GM18951 (cell line): Measurements from ENCODE around the gene MED14.
A peak's percentile ranks its signal among the peaks of the same experiment; 100 is the strongest.

Experiments used
- POLR2A ChIP-seq: IDR thresholded peaks from 4 replicates; pipeline ENCODE4 v1.6.1; 2011; ENCODE audit warnings: mild to moderate bottlenecking; ENCODE audit not compliant: insufficient read length, insufficient read depth; ENCODE audit errors: extremely low read depth
- in situ Hi-C: fragments of 300-500 bp; cut with MboI; formaldehyde crosslinking; loops from one replicate; pipeline ENCODE4 v1.12.0; 2022; ENCODE audit warnings: low sequenced_read_pairs, mixed read lengths, inconsistent platforms; ENCODE audit not compliant: unreplicated experiment

Gene MED14

DNA sequence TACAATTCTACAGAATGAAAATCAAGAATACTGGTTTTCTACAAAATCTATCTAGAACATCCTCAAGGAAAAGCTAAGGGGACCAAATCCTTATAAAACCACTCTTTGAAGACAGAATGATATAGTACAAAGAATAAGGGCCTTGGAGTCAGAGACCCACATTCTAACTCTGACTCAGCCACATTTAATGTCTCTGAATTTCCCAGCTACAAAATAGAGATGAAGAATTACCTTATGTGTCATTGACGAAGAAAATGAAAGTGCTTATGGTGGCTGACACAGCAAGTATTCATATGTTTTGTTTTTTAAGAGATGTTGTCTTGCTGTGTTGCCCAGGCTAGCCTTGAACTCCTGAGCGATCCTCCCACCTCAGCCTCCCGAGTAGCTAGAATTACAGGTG lies 52.1 kb downstream of the MED14 start:
- no peak for TF ChIP-seq POLR2A
- in situ Hi-C loops: no loop called here

DNA sequence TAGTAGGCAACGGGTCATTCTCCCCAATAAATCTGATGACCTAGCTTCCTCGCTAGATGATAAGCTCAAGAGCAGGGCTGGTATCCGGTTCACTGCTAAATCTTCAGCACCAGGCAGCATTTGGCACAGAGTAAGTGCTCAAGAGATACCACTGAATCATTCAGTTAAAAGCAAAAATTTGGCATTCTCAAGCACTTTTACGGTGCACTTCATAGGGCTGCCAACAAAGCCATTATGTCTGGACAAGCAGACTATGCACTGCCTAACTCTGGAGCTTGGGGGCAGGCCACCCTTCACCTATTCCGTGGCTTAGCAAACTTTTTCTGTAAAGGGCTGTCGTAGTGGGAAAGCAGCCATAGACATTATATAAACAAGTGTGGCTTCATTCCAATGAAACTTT lies 64.2 kb downstream of the MED14 start:
- in situ Hi-C loops: loop anchor here (25.0 kb wide), 1 partner anchor 441 kb away; no protein-coding TSS in a partner anchor
- no peak for TF ChIP-seq POLR2A

DNA sequence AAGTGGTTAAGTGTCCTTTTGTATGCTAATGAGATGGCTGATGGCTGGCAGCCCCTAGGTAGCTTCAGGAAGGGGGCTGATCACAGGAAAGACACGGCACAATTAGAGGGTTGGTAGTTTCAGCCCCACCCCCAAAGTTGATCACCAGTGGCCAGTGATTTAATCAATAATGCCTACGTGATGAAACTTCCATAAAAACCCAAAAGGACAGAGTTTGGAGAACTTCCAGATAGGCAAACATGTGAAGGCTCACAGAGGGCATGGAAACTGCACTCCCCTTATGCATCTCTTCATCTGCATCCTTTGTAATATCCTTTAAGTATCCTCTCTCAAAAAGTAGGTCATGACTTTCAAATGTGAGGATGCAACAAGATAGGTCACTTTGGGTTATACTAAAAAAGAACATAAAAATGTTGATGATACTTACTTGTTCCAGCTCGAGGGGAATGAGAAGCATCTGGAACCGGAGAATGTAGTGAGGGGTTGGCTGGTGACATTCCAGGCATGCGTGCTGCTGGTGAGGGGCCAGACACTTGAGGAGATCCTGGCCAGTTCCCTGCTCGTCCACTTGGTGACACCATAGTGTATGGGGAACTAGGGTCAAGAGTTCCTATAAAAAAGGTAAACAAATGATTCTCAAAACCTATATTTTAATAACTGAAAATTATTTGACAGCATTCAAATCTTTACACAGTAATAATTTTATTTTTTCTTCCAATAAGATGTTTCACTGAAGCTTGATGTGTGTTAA lies 71.3 kb downstream of the MED14 start:
- in situ Hi-C loops: loop anchor here (25.0 kb wide), 1 partner anchor 448 kb away; no protein-coding TSS in a partner anchor
- no peak for TF ChIP-seq POLR2A

DNA sequence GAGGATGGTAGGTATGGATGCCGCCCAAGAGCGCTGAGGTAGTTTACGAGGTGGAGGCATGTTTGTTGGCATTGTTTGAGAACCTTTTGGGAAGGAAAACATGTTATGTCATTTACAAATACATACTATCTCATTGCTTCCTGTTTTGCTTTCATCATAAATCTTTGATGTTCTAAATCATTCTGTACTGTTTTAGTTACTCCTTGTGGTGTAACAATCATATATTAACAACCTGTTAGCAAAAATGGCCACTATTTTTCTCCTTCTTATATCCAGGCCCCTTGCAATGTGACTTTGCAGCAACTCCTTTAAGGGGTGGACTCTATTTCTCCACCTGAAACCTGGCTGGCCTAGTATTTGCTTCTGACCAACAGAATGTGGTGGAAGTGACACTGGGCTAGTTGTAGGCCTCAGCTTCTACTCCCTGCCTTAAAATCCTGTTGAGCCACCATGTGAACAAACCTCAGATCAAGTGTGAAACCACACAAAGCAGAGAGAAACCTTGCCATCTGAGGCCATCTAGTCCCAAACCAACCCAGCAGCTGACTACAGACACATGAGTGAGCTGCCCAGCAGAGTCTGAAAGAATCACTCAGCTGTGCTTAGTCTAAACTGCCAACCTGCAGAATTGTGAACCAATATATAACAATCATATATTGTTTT lies 72.1 kb downstream of the MED14 start:
- TF ChIP-seq POLR2A: no peak
- in situ Hi-C loops: loop anchor here (25.0 kb wide), 1 partner anchor 449 kb away; no protein-coding TSS in a partner anchor

DNA sequence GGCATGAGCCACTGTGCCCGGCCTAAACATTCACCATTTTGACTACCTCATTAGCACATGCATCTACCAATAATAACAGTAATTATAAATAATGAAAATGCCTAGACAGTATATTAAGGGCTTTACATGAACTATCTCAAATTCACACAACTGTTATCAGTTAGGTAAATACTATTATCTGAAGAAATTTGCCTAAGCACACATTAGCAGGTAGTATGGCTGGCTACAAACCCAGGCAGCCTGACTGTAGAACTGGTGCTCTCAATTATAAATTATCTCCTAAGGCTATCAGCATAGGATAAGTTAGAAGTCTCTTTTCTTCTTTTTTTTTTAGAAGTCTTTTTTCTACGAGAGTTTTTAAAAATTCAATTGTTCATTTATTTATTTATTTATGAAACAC lies 73.9 kb downstream of the MED14 start:
- TF ChIP-seq POLR2A: no peak
- in situ Hi-C loops: loop anchor here (25.0 kb wide), 1 partner anchor 451 kb away; no protein-coding TSS in a partner anchor

DNA sequence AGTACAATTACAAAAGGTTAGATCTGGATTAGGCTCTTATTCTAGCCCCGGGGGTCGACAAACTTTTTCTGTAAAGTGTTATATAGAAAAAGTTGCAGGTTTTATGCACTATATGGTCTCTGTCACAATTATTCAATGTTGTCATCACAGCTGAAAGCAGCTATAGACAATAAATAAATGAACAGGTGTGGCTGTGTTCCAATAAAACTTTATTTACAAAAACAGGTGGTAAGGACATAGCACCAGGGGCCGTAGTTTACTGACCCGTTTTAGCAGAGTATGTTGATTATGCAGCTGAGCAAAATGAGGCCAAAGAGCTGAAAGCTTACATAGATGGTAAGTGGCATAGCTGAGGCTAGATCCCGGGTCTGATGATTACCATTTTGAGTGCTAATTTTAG lies 75.0 kb downstream of the MED14 start:
- in situ Hi-C loops: loop anchor here (25.0 kb wide), 1 partner anchor 452 kb away; no protein-coding TSS in a partner anchor
- TF ChIP-seq POLR2A: no peak

DNA sequence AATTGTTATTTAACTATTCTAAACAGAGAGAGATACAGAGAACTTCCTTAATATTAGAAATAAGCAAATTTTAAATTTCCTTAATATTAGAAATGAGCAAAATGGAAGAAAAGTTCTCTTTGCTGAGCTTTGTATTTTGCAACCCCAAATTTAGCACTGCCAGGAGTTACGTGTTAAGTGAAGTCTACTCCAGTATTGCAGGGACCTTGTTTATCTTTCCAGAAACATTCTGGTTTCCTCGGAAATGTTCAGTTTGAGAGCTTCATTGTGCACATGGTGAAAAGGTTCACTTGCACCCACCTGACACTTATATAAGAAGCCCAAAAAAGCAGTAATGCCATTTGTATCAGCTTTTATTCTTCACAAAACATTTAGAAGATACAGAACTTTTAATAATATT lies 81.8 kb downstream of the MED14 start:
- in situ Hi-C loops: loop anchor here (10.0 to 25.0 kb wide), 2 partner anchors 141 to 459 kb away; no protein-coding TSS in a partner anchor
- TF ChIP-seq POLR2A: no peak

DNA sequence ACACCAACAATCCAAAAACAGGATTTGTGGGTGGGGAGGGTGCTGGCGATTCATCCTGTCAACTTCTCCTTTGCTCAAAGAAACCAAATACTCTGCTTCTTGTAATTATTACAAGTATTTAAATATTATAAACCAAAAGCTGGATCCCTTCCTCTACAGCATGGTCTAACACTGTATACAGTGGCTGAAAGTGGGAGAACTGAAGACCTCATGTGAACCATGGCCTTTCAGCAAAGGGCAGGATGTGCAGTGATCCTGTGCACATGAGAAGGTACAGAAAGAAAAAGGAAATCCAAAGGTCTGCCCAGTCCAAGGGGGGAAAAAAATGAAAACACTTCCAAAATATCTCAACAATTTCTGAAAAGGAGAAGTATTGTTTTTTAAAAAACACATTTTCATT lies 82.7 kb downstream of the MED14 start:
- in situ Hi-C loops: loop anchor here (10.0 to 25.0 kb wide), 2 partner anchors 142 to 460 kb away; no protein-coding TSS in a partner anchor
- no peak for TF ChIP-seq POLR2A

DNA sequence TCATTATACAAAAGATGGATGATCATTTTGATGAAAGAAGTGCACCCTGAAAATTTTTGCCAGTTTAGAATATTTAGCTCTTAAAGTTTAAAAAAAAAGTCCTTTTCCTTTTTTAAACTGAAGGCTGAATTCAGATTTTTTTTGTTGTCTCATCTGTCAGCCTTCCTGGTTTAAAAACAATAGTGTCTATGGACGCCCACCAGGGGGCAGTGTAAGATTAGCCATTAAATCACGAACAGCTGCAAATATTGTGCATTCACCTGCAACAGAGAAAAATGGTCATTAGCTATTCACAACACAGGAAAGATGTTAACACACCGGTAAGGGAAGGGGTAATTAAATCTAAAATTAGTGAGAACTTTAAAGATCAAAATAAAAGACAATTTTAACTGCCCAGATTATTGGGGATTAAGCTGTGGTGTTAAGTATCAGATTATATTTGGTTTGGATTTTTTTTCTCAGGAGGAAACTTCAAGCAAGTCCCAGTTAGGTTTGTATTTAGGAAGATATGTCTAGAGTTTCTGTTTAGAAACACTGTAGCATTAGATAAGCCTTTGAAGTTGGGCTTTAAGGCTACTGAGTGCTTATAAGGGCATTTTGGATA lies 83.6 kb downstream of the MED14 start:
- in situ Hi-C loops: loop anchor here (10.0 to 25.0 kb wide), 2 partner anchors 143 to 461 kb away; no protein-coding TSS in a partner anchor
- TF ChIP-seq POLR2A: no peak

DNA sequence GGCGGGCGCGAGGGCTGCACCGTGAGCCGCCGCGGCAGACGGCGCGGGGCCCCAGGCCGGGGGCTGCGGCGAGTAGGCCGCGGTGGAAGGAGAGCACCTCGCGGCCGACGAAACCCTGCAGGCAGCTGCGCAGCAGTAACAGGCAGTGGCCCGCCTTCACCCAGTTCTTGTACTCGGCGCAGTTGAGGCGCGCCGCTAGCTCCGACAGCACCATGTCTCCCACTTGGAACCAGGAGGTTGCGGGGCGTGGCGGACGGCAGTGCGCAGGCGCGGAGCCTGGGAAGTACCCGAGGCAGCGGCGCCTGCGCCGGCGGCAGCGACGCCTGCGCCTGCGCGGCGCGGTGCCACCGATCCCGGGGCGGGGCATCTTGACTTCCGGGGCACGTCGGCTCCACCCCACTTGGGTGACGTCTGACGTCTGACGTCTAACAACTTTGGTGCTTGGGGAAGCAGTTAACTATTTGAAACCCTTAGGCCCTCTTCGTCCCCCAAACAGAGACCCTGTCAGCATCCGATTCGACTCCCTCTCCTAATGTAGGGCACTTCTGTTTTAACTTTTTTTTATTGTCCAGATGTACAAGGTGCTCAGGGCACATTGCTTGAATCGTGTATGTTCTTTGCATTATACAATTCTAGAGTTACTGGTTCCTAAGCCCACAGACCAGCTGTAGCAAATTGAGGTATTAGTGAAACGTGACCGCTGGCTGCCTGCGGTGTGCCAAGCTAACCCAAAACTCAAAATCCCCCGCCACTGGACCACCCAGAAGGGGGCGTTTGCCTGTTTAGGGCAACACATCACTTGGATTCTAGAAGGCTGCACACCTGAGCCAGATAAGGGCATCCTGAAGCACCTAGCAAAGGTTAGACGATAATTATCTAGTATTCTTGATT lies 87.8 kb downstream of the MED14 start, which contains the start of gene CXorf38:
TSS of gene CXorf38 (minus strand) at position 255 of the 891 bp plus-strand sequence. CDS start at position 214, 41 bp downstream.
- TF ChIP-seq POLR2A: peak; percentile 84
- in situ Hi-C loops: loop anchor here (10.0 kb wide), 1 partner anchor 843 kb away; no protein-coding TSS in a partner anchor

DNA sequence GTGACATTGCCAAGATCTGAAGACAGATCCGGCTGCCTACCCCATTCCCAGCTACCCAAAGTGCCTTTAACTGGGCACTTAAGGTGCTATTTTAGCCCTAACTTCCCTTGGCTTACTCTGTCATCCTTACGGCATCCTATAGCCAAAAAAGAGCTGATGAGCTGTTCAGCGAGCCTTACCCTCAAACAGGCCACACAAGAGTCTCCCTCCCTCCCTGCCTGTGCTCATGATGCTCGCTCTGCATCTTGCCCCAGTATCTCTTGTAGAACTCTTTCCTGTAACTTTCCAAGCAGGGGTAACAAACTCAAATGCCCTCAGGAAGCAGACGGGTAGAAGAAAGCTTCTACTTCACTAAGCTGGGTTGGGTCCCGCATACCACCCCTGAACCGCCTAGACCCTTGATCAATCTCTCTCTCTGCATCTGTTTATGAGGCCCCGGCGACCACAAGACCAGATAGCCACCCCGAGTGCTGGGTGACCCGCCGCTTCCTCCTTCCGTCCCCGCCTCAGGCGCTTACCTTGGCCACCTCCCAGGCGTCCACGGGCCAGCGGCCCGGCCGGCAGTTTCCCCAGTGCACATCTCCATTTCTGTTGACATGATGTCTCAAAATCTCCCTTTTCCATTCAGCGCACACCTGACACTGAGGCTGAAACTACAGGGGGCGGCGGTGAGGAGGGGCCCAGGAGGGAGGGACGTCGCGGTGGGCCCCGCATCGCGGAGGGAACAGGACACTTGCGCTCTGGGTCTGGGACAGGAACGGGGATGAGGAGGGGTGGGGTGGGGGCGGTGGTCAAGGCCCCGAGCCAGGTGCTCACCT lies 88.6 kb downstream of the MED14 start:
- no peak for TF ChIP-seq POLR2A
- in situ Hi-C loops: loop anchor here (10.0 kb wide), 1 partner anchor 842 kb away; no protein-coding TSS in a partner anchor
